NCI-H1092 treated with DMSO at 0.1 percent for 48 hours (cell line): Measurements from ENCODE around the gene ENOX2.
"Not testable (repeated sequence)": the region's sequence is repeated elsewhere in the genome, so short reads cannot be mapped to it uniquely, and the experiment has no call there.

ENCODE experiments used
- DNase-seq: peaks from one replicate; lab custom pipeline; 2025; lab: John Stamatoyannopoulos, UW

ENOX2 gene

DNA sequence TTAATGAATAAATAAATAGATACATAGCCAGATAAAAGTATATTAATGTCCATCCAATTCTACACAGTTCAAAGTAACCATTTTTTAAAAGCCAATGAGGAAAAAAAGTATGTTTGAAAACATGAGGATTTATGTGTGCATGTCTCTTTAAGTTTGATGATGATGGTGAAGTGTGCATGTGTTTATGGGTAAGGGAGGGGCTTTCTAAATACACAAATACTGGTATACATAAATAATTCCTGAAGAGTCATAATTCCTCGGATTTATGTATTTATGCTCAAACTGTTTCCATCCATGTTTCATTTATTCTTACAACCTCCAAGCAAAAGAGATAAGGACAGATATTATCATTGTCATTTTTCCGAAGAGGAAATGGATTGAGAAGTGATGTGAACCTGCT is 75.4 kb downstream of the ENOX2 start:
- no peak for DNase-seq

DNA sequence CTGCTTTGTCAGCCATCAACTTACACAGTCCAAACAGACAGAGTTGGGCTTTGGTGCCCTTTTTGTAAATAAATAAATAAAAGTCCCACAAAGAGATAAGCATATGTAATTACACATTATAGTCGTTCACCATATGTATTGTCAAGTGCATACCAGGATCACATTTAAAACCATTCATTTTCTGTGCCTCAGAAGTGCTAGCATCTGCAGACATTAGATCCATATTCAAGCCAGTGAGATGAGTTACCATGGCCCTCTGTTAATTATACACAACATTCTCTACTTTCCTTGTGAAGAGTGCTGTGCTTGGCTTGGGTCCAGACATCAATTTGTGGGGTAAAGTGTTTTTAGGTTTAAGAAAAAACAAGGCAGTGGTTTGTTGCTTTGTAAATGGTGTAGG is 76.8 kb downstream of the ENOX2 start:
- no peak for DNase-seq

DNA sequence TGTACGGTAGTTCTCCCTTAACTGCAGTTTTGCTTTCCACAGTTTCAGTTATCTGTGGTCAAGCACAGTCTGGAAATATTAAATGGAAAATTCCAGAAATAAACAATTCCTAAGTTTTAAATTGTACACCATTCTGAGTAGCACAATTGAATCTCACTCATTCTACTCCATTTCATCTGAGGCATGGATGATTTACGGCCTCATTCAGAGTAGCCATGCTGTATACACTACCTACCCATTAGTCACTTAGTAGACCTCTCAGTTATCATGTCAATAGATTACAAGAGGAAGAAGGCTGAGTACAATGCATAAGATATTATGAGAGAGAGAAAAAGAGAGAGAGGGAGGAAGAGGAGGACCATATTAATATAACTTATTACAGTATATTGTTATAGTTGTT is 77.5 kb downstream of the ENOX2 start:
- DNase-seq = no peak

DNA sequence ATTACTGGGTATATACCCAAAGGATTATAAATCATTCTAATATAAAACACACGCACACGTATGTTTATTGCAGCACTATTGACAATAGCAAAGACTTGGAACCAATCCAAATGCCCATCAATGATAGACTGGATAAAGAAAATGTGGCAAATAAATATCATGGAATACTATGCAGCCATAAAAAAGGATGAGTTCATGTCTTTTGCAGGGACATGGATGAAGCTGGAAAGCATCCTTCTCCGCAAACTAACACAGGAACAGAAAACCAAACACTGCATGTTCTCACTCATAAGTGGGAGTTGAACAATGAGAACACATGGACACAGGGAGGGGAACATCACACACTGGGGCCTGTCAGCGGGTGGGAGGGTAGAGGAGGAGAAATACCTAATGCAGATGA is 83.6 kb downstream of the ENOX2 start:
- not testable (repeated sequence) for DNase-seq

DNA sequence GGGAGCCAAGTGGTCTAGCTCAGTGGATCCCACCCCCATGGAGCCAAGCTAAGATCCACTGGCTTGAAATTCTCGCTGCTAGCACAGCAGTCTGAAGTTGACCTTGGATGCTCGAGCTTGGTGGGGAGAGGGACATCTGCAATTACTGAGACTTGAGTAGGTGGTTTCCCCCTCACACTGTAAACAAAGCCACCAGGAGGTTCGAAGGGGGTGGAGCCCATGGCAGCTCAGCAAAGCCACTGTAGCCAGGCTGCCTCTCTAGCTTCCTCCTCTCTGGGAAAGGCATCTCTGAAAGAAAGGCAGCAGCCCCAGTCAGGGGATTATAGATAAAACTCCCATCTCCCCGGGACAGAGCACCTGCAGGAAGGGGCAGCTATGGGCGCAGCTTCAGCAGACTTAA is 89.1 kb downstream of the ENOX2 start:
- DNase-seq = not testable (repeated sequence)

DNA sequence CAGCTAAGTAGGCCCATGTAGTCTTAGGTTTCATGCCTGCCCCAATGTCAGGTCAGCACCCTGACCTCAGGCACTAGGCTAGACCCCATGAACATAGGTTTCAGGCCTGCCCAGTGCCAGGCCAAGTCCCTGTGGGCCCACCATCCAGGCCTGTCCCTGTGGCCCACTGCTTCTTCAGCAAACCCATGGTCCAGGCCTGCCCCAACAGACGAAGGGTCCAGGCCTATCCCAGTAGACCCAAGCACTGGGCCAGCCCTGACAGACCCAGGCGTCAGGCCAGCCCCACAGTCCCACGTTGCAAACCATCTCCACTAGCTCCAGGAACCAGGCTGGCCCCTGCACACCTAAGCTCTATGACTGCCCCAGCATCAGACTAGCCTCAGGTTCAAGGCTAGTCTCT is 92.4 kb downstream of the ENOX2 start:
- no peak for DNase-seq

DNA sequence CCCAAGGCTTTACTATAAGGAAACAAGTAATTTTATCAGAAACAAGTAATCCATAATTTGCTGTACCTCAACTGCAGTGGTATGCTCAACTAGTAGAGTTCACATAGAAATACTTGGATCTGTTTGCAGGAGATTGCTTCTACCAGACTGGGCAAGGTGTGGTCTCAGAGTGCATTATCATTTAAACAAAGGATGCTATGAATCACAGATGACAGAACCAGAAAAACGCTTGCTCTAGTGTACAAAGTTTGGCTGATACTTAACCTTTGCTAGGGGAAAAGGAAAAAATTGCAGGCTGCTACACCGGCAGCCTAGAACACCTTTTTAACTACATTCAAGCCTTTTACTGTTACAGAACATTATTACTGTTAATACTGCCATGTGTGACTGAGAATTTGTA is 97.1 kb downstream of the ENOX2 start:
- no peak for DNase-seq

DNA sequence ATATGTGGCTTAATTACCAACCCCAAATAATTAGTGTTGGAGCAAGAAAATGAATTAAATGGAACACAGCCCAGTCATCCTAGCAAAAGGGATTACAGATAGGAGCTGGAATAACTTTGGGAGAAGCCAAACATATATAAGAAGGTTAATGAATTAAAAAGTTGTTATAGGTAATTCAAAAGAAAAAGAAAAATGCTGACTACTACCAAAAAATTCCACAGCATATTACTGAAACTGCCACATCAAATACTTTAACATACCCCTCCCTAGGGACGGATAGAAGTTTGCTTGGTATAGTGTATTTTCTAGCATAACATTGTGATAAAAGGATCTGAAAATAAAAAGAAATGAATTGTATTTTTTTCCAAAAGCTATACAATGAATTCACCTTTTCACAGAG is 99.5 kb downstream of the ENOX2 start:
- no peak for DNase-seq

DNA sequence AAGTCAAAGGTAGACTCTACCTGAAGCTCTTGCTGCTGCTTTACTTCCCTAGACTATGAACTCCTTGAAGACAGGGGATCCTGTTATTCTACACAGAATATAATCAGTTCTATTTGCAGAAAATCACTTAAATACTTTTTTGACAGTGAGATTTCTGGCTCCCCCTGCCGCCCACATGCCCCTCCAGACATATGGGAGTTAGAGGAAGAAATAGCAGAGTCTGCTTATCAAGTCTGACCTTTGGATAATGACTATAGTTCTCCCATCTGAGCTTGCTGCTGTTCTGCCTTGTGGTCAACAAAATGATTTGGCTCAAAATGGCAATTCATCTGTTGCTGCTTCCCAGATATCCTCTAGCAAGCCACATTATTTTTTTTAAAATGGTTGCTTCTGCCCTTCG is 101.1 kb downstream of the ENOX2 start:
- no peak for DNase-seq

DNA sequence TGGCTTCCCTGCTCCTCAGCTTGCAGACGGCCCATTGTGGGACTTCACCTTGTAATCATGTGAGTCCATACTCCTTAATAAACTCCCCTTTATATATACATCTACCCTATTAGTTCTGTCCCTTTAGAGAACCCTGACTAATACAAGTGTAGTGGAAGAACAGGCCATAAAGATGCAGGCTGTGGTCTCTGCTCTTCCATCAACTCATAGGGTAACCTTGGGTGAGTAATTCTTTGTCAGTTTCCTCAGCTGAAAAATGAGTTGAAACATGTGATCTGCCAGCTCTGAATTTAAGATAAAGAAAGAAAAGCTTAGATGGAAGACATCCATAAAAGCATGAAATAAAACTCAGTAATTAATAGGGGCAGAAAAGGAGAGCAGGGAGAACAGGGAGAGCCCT is 103.6 kb downstream of the ENOX2 start:
- DNase-seq = no peak

DNA sequence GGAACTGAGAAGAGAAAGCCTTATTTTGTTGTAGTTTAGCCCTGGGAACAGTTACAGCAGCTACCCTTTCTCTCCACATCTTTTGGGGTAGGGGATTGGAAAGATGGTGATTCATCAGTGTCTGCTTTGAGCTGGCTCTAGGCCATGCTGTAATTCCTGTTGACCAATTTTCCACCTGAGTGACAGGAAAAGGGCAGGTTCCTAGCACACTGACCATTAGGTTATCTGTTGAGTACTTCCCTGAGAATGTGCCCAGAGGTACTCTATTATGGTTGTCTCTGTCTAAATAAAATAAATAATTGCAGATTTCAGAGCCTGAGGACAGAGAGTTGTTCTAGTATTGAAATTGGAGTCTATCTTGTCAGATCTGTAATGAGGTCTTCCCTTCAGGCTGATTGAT is 109.0 kb downstream of the ENOX2 start:
- DNase-seq = no peak

DNA sequence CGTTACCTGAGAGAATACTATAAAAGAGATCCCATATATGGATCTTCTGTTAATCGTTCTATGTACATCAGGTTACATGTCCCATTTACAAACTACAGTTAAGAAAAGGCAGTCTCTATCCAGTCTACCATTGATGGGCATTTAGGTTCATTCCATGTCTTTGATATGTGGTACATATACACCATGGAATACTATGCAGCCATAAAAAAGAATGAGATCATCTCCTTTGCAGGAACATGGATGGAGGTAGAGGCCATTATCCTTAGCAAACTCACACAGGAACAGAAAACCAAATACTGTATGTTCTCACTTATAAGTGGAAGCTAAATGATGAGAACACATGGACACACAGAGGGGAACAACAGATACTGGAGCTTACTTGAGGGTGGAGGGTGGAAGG is 111.1 kb downstream of the ENOX2 start:
- DNase-seq = not testable (repeated sequence)

DNA sequence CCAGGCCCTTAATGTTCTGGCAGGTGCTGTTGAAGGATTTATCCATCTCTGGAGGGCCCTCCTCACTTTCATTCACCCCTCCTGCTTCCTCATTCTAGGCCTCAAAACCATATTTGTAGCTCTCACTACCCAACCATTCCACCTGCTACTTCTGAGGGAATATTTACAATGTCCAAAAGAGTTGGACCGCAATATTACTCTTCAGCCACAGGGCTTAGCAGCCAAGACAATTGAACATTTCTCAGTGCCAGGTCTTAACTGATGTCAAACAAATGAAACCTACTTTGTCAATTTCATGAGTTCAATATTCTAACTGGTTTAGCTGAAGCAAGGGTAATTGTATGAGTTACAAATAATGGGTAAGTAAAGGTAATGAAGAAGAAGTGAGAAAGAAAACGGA is 113.2 kb downstream of the ENOX2 start:
- DNase-seq = no peak

DNA sequence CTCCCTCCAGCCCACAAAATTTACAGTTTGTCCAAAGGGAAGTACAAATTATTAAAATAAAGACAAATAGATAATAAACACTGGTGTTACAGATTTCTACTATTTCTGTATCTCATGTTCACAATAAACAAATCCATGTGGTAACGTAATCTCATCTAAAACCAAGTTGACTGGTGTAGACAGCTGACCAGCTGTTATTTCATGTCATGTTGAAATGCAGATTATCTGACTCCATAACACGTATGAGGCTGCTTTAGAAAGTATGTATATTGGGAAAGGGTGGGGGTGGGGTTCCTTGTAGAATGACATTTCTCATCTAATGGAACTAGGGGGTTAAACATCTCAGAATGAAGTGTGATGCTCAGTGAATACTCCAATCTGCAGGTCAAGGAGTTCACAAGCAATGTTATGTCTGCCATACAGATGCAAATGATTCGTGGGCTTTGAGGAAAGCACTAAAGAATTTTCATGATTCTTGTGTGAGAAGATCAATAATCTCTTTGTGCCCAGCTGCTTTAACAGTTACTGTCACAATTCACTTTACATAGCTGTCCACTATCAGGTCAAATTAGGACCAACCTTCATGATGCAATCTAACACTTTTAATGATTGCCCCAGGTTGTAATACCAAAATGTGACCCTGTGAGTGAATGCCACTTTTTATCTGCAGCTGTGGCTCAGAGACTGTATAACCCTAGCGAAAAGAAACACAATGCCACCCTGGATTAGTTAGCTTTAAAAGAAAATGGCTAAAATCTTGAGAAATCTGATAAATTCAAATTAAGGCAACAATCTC is 114.0 kb downstream of the ENOX2 start:
- DNase-seq = no peak

DNA sequence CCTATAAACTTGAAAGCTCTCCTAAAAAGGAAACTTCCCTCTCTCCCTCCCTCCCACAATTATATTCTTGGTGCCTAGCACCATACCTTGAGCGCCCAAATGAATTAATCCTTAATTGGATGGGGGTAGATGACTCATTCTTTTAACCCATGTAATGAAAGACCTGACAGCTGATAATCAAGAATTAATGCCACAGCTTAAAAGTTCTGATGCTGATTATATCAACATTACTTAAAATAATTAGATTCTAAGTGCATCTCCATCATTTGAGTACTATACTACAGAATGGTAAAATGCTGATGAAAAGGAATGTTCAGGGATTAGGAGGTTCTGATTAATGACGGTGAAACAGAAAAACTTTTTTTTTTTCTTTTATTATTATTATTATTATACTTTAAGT is 117.0 kb downstream of the ENOX2 start:
- DNase-seq = no peak

DNA sequence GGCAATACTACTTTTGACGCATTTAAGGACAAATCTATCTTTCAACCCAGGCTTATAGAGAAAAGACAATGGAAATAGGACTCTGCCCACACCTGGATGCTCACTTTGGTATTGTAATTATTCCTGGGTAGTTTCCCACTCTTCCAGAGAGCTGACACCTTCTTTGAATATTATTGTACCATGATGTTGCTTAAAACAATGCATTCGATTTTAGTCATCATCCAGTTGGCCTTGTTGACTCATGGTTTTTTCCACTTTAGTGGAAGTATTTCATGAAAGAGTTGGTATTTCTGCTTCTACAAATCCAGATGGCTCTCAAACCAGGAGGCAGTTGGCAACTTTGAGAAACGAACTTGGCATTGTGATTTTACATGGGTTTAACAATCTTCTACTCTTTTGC is 124.2 kb downstream of the ENOX2 start:
- no peak for DNase-seq

DNA sequence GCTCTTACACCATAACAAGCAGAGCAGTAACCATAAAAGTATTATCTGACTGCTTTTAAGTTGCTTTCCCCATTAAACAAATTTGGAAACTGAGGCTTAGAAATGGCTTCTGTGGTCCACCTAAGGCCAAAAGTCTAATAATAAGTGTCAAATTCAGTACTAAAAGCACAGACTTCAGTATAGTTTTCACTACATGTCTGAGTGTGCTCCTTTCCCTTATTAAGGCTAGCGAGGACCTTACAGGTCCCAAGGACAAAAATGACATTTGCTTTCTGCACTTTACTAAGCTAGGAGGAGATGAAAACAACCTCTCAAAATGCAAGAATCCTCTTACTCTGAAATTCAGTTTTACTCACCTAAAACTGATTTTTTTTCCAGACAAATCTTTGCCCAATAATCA is 127.2 kb downstream of the ENOX2 start:
- DNase-seq = no peak

DNA sequence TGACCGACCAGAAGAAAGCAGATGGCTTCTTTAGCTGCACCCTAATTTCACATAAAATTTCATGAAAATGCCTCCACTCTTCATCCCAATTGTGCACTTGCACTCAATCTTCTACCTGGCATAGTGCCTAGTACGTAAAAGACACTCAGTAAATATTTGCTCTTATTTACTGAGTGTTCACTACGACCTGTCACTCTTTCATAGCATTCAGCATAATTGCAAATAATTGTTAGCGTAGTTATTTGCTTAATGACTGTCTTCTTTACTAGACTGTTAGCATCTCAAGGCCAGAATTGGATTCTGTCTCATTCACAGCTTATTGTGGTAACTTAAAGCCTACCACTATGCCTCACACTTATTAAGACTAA is 130.2 kb downstream of the ENOX2 start:
- DNase-seq = peak; percentile 79

DNA sequence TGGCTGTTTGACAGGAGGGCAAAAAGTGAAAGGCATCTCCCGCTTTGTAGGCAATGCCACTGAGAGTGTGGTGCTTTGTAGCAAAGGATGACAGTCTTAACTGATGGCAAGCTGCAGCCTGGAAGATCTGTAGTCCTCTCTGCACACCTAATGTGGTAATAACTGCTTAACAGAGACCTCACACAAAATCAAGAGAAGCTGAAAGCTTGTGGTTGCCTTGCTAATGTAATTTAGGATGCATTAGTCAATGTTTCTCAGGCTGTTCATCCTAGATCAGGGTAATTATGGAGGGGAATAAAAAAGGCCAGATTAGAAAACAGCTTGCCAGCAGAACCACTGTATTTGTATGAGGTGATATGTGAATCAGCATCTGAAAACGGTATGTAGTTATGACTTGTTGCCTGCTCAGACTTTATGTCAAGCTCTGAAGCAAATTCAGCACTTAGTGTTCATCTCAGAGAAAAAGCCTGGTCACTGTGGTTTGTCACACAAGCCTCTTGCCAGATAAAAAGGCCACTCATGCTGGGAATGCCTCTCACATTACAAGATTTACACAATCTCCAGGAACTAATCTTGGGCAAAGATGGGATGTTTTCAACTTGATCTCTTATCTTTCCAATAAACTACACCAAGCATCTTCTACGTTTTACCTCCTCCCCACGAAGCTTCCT is 130.8 kb downstream of the ENOX2 start:
- DNase-seq = peak; percentile 71

DNA sequence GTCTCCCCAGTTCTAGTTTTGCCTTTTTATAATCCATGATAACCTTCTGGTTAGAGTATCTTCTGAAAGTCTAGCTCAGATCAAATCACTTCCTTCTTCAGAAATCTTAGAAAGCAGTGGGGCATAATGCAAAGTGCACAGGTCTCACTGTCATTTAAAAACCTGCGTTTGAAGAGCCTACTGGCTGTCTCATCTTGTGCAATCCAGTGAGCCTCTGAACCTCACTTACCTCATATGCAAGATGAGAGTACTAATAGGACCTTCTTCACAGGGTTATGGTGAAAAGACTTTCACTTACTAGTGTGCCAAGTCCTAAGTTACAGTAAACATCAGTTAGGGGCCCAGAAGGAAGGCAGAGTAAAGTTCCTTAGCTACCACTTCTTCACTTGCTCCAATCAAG is 131.4 kb downstream of the ENOX2 start:
- no peak for DNase-seq

DNA sequence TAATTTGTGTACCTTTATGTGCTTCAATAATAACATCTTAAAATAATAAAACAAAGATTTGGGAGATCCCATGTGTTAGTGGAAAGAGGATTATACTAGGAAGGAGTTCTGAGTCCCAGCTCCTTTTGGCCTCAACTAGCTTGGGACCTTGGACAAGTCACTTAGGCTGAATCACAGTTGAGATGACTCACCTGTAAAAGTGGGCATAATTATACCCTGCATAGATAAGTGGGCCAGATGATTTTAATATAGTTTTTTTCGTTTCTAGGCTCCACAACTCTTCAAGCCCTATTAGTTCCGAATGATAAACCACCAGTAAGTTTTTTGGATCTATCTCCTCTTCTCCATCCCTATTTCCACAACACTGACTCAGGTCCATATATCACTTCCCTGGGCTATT is 131.8 kb downstream of the ENOX2 start:
- DNase-seq = no peak

DNA sequence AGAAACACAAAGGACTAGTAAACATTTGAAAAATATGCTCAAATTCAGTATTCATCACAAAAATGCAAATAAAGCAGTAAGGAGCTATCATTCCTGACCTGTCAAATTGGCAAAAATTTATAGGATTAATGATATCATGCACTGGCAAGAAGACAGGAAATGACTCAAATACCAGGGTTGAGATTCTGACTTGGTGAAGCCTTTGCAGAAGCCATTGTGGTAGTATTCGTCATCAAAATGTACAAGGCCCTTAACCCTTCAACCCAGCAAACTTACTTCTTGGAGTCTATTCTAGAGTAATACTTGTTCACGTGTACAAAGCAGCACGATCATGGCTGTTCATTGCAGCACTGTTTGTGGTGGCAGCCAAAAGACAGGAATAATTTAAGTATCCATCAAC is 132.4 kb downstream of the ENOX2 start:
- no peak for DNase-seq

DNA sequence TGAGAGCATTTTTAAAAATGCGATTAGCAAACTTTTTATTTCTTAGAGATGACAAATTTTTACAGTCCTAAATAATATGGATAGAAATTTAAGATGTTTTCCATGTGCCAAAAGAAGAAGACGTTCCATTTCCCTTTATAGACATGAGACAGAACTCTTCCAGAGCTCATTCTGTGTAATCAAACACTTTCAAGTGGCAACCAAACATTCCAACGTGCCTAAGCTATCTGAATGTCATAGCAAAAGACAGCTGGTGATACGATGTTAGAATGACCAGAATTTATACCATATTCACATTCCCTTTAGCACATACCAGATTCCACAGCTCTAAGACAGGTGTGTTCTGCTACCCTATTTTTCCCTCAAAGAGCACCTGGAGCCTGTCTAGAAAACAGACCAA is 133.2 kb downstream of the ENOX2 start:
- no peak for DNase-seq

DNA sequence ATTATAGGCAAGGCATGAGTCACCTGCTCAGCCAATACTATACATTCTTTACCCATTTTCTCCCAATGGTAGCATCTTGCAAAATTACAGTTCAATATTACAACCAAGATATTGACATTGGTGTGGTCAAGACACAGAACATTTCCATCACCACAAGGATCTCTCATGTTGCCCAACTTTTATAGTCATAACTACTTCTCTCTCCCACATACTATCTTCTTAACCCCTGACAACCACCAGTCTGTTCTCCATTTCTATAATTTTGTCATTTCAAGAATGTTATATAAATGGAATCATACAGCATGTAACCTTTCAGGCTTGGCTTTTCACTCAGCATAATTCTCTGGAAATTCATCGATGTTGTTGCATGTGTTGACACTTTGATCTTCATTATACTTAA is 144.9 kb downstream of the ENOX2 start:
- DNase-seq = no peak
